AG10803 (cell line): Measurements from ENCODE around the gene POLDIP3.
"Not testable (repeated sequence)": the region's sequence is repeated elsewhere in the genome, so short reads cannot be mapped to it uniquely, and the experiment has no call there.

Source experiments
- DNase-seq: peaks from one replicate; pipeline ENCODE4 v3.0.0; 2010; ENCODE audit warnings: low read depth
- H3K4me3 ChIP-seq: 2 replicates; pipeline ENCODE4 v1.5.1; 2011; ENCODE audit warnings: mild to moderate bottlenecking, low read length, control low read depth
- TF ChIP-seq, protein P1 (sequence below): conservative IDR thresholded peaks from 2 replicates; pipeline ENCODE4 v1.5.1; 2011; ENCODE audit warnings: mild to moderate bottlenecking, low read length, control low read depth, inconsistent platforms

POLDIP3 gene

DNA sequence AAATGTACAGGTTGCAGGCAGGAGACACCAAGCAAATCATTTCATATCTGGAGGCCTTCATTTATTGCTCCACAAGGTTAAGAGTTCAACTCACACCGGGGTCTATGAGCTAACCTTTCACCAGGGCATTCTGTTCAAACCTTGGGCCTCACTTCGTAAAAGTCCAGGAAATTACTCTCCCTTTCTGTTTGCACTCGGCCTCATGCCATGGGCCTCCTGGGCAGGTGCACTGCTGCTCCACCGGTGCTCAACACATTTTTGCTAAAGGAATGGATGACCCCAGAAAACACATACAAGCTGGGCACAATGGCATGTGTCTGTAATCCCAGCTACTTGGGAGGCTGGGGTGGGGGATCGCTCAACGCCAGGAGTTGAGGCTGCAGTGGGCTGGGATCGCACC, 78.5 kb downstream of the POLDIP3 start:
- no peak for DNase-seq
- TF ChIP-seq, protein P1, sequence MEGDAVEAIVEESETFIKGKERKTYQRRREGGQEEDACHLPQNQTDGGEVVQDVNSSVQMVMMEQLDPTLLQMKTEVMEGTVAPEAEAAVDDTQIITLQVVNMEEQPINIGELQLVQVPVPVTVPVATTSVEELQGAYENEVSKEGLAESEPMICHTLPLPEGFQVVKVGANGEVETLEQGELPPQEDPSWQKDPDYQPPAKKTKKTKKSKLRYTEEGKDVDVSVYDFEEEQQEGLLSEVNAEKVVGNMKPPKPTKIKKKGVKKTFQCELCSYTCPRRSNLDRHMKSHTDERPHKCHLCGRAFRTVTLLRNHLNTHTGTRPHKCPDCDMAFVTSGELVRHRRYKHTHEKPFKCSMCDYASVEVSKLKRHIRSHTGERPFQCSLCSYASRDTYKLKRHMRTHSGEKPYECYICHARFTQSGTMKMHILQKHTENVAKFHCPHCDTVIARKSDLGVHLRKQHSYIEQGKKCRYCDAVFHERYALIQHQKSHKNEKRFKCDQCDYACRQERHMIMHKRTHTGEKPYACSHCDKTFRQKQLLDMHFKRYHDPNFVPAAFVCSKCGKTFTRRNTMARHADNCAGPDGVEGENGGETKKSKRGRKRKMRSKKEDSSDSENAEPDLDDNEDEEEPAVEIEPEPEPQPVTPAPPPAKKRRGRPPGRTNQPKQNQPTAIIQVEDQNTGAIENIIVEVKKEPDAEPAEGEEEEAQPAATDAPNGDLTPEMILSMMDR = no peak
- no peak overlapping the region for H3K4me3 ChIP-seq

DNA sequence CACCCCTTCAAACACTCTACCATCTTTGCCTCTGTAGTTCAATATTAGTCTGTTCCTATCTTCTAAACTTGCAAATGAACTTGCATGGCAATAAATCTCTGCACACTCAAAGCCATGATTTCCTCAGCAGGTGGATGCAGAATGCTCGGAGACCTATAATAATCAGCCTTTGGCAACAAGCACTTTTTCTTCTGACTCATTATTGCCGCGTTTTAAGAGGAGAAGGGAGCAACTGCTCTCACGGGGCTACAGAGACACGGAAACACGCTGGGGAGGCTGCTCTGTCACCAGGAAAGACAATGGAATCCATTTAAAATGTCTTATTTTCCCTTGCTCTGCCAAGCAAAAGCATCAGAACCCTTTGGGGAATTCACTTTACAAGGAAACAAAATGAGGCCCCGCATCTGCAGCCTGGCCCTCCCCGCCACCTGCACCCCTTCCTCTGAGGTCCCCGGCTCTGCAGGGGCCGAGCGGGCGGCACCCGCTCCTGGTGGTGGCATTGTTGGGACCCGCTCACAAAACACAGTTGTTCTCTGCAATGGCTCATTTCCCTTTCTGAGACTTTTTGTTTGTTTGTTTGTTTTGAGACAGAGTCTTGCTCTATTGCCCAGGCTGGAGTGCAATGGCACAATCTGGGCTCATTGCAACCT, 79.5 kb downstream of the POLDIP3 start:
- not testable (repeated sequence) for H3K4me3 ChIP-seq

More for the DNA sequence above, 79.5 kb downstream of the POLDIP3 start:
- DNase-seq = not testable (repeated sequence)
